ENCODE results near the gene GTF2I.

GRCh38 chr7:74654811-74655210, 2.7 kb upstream of the GTF2I start:
- TF ChIP-seq, protein P1, sequence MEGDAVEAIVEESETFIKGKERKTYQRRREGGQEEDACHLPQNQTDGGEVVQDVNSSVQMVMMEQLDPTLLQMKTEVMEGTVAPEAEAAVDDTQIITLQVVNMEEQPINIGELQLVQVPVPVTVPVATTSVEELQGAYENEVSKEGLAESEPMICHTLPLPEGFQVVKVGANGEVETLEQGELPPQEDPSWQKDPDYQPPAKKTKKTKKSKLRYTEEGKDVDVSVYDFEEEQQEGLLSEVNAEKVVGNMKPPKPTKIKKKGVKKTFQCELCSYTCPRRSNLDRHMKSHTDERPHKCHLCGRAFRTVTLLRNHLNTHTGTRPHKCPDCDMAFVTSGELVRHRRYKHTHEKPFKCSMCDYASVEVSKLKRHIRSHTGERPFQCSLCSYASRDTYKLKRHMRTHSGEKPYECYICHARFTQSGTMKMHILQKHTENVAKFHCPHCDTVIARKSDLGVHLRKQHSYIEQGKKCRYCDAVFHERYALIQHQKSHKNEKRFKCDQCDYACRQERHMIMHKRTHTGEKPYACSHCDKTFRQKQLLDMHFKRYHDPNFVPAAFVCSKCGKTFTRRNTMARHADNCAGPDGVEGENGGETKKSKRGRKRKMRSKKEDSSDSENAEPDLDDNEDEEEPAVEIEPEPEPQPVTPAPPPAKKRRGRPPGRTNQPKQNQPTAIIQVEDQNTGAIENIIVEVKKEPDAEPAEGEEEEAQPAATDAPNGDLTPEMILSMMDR (IDR thresholded peaks at IDR 0.05), result no peak
- no peak for TF ChIP-seq POLR2A (IDR thresholded peaks at IDR 0.05)

All from adrenal gland (tissue), 5 donors.